MM.1S (cell line): ENCODE measurements around the gene NDUFV3.
"Not testable (repeated sequence)": the region's sequence is repeated elsewhere in the genome, so short reads cannot be mapped to it uniquely, and the experiment has no call there.

Experiments used
- DNase-seq: peaks from one replicate; pipeline ENCODE4 v3.0.0-alpha.2; 2015
- H2AFZ ChIP-seq: fragments of 300-600 bp; sonication (generic); 2 replicates; pipeline ENCODE4 v1.6.0; 2016; ENCODE audit warnings: antibody characterized with exemption, low read length
- H3F3A ChIP-seq: fragments of 300-600 bp; sonication (generic); 2 replicates; pipeline ENCODE4 v1.6.1; 2016; ENCODE audit warnings: mild to moderate bottlenecking, antibody characterized with exemption, low read length, moderate library complexity, mixed read lengths; ENCODE audit not compliant: insufficient read depth
- H3K27ac ChIP-seq: fragments of 300-600 bp; sonication (generic); 2 replicates; pipeline ENCODE4 v1.5.1; 2016; ENCODE audit warnings: mild to moderate bottlenecking, low read length
- H3K27me3 ChIP-seq: fragments of 300-600 bp; sonication (generic); replicated peaks from 2 replicates; pipeline ENCODE4 v1.6.0; 2016; ENCODE audit warnings: low read length; ENCODE audit not compliant: insufficient read depth
- H3K36me3 ChIP-seq: fragments of 300-600 bp; sonication (generic); replicated peaks from 2 replicates; pipeline ENCODE4 v1.6.1; 2016; ENCODE audit warnings: mild to moderate bottlenecking, low read length, mixed read lengths; ENCODE audit not compliant: insufficient read depth
- H3K4me1 ChIP-seq: fragments of 300-600 bp; sonication (generic); 2 replicates; pipeline ENCODE4 v1.6.1; 2016; ENCODE audit warnings: low read length, mixed read lengths
- H3K4me2 ChIP-seq: fragments of 300-600 bp; sonication (generic); 2 replicates; pipeline ENCODE4 v1.6.0; 2016; ENCODE audit warnings: low read depth, low read length
- H3K4me3 ChIP-seq: fragments of 300-600 bp; sonication (generic); 2 replicates; pipeline ENCODE4 v1.5.1; 2016; ENCODE audit warnings: low read length, mixed read lengths
- H3K79me2 ChIP-seq: fragments of 300-600 bp; sonication (generic); 2 replicates; pipeline ENCODE4 v1.6.1; 2016; ENCODE audit warnings: mixed run types, low read length, mixed read lengths
- H3K9ac ChIP-seq: fragments of 300-600 bp; sonication (generic); 2 replicates; pipeline ENCODE4 v1.6.1; 2016; ENCODE audit warnings: low read length, mixed read lengths
- H3K9me2 ChIP-seq: fragments of 300-600 bp; sonication (generic); replicated peaks from 2 replicates; pipeline ENCODE4 v1.6.1; 2016; ENCODE audit warnings: mild to moderate bottlenecking, low read length, mixed read lengths; ENCODE audit not compliant: insufficient read depth
- H3K9me3 ChIP-seq: fragments of 300-600 bp; sonication (generic); replicated peaks from 2 replicates; pipeline ENCODE4 v1.6.1; 2016; ENCODE audit warnings: mild to moderate bottlenecking, low read length, mixed read lengths; ENCODE audit not compliant: insufficient read depth
- H4K20me1 ChIP-seq: fragments of 300-600 bp; sonication (generic); 2 replicates; pipeline ENCODE4 v1.6.1; 2016; ENCODE audit warnings: mild to moderate bottlenecking, low read length, moderate library complexity, mixed read lengths; ENCODE audit not compliant: insufficient read depth
- EZH2 ChIP-seq: fragments of 300-600 bp; sonication (generic); optimal IDR thresholded peaks from 2 replicates; pipeline ENCODE3; 2017; ENCODE audit warnings: low read depth, mild to moderate bottlenecking, antibody characterized with exemption, low read length, mixed read lengths
- EZH2phosphoT487 ChIP-seq: fragments of 300-600 bp; sonication (generic); IDR thresholded peaks from 2 replicates; pipeline ENCODE4 v1.6.1; 2018; ENCODE audit warnings: antibody characterized with exemption, low read length
- TF ChIP-seq, protein P1 (sequence below): fragments of 300-600 bp; sonication (generic); IDR thresholded peaks from 2 replicates; pipeline ENCODE4 v1.5.1; 2016; ENCODE audit warnings: antibody characterized with exemption, low read length, mixed read lengths

The NDUFV3 gene

DNA sequence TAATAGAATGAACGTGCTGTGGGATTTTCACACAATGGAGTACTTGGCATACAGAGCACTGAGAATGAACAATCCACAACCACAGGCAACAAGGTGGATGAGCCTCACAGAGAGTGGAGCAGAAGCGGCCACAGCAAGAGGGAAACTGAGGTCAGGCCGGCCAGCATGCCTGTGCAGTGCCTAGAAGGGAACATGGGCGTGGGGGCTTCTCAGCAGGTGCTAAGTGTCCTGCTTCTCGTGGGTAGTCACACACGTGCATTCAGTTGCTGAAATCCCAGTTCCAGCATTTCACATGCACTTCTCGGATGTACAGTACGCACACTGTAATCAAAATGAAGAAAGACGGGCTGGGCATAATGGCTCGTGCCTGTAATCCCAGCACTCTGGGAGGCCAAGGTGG lies 46.9 kb upstream of the NDUFV3 start:
- no peaks in the 10 kb centered on the region for H3K9me2 ChIP-seq
- H3K4me2 ChIP-seq: no peak overlapping the region
- H3F3A ChIP-seq: 0 out of 2 replicates have a peak, but pooled peaks cover 3% of the 10 kb centered on the region
- H3K27me3 ChIP-seq: no peaks in the 10 kb centered on the region
- DNase-seq: no peak
- no peak overlapping the region for H2AFZ ChIP-seq
- peaks cover 29% of the 10 kb centered on the region for H4K20me1 ChIP-seq
- H3K4me1 ChIP-seq: no peaks in the 10 kb centered on the region
- H3K27ac ChIP-seq: no peak overlapping the region
- H3K9ac ChIP-seq: no peak overlapping the region
- H3K79me2 ChIP-seq: peaks cover 75% of the 10 kb centered on the region
- H3K4me3 ChIP-seq: no peak overlapping the region
- no peaks in the 10 kb centered on the region for H3K9me3 ChIP-seq
- no peak for TF ChIP-seq EZH2phosphoT487
- TF ChIP-seq EZH2: no peak
- TF ChIP-seq, protein P1, sequence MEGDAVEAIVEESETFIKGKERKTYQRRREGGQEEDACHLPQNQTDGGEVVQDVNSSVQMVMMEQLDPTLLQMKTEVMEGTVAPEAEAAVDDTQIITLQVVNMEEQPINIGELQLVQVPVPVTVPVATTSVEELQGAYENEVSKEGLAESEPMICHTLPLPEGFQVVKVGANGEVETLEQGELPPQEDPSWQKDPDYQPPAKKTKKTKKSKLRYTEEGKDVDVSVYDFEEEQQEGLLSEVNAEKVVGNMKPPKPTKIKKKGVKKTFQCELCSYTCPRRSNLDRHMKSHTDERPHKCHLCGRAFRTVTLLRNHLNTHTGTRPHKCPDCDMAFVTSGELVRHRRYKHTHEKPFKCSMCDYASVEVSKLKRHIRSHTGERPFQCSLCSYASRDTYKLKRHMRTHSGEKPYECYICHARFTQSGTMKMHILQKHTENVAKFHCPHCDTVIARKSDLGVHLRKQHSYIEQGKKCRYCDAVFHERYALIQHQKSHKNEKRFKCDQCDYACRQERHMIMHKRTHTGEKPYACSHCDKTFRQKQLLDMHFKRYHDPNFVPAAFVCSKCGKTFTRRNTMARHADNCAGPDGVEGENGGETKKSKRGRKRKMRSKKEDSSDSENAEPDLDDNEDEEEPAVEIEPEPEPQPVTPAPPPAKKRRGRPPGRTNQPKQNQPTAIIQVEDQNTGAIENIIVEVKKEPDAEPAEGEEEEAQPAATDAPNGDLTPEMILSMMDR: no peak
- peaks cover 40% of the 10 kb centered on the region for H3K36me3 ChIP-seq

DNA sequence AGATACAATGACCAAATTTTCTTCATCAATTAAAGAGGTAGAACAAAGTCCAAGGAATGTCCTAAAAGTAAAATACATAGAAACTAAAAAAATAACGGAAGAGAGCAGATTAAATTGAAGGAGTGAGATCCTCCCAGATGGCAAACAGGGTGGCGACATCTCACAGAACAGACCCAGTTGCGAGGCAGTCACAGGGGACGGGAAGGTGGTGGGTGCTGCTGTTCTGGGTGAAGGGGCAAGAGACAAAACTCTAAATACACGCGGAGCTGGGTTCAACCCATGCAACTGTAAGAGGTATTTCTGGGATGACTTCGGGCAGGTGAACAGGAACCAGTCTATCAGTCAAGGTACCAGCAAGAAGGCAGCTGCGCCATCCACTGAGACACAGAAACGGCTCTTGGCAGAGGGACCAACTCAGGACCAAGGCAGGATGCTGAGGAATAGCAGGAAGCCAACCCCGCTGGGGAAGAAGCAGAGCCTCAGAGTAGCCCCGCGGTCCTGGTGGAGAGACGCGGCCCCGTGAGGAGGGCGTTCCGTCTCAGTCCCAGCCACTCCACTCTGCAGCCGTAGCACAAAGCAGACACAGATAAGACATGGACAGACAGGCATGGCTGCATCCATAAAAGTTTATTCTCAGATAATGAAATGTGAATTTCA lies 45.9 kb upstream of the NDUFV3 start:
- TF ChIP-seq, protein P1: no peak
- TF ChIP-seq EZH2phosphoT487 (no peak), EZH2 (no peak)
- peaks cover 84% of the 10 kb centered on the region for H3K79me2 ChIP-seq
- no peak overlapping the region for H3K27ac ChIP-seq
- no peak overlapping the region for H3K4me3 ChIP-seq
- H4K20me1 ChIP-seq: peaks cover 29% of the 10 kb centered on the region
- H3K9me2 ChIP-seq: no peaks in the 10 kb centered on the region
- no peaks in the 10 kb centered on the region for H3K27me3 ChIP-seq
- H3K4me2 ChIP-seq: no peak overlapping the region
- H3K9ac ChIP-seq: no peak overlapping the region
- H3K9me3 ChIP-seq: no peaks in the 10 kb centered on the region
- peaks cover 46% of the 10 kb centered on the region for H3K36me3 ChIP-seq
- no peak for DNase-seq
- no peak overlapping the region for H2AFZ ChIP-seq
- no peaks in the 10 kb centered on the region for H3K4me1 ChIP-seq
- H3F3A ChIP-seq: 0 out of 2 replicates have a peak, but pooled peaks cover 3% of the 10 kb centered on the region

DNA sequence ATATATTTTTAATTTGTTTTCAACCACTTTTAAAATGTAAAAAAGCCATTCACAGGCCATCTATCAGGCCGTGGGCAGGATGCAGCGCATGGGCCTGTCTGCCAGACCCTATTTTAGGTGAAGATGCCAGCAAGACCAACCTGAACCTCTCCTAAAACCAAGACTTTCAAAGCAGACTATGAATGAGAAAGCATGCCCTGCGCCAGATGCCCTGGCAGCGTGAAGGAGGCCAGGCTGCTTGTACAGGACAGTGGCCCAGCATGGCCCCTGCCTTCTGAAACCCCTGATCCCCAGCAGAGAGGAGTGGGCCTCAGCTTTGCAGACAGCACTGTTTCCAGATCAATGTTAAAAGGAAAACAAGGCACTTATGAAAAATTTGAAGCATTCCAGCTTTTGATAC lies 45.4 kb upstream of the NDUFV3 start:
- Histone ChIP-seq H3K4me1 (no peaks in the 10 kb centered on the region), H3K4me3 (no peak overlapping the region), H3K79me2 (peaks cover 84% of the 10 kb centered on the region), H4K20me1 (peaks cover 29% of the 10 kb centered on the region), H3K9me3 (no peaks in the 10 kb centered on the region), H3F3A (0 out of 2 replicates have a peak, but pooled peaks cover 3% of the 10 kb centered on the region), H3K9ac (no peak overlapping the region), H3K4me2 (no peak overlapping the region), H2AFZ (no peak overlapping the region), H3K27me3 (no peaks in the 10 kb centered on the region), H3K36me3 (peaks cover 46% of the 10 kb centered on the region), H3K9me2 (no peaks in the 10 kb centered on the region), H3K27ac (no peak overlapping the region)
- DNase-seq: no peak
- TF ChIP-seq EZH2: no peak

DNA sequence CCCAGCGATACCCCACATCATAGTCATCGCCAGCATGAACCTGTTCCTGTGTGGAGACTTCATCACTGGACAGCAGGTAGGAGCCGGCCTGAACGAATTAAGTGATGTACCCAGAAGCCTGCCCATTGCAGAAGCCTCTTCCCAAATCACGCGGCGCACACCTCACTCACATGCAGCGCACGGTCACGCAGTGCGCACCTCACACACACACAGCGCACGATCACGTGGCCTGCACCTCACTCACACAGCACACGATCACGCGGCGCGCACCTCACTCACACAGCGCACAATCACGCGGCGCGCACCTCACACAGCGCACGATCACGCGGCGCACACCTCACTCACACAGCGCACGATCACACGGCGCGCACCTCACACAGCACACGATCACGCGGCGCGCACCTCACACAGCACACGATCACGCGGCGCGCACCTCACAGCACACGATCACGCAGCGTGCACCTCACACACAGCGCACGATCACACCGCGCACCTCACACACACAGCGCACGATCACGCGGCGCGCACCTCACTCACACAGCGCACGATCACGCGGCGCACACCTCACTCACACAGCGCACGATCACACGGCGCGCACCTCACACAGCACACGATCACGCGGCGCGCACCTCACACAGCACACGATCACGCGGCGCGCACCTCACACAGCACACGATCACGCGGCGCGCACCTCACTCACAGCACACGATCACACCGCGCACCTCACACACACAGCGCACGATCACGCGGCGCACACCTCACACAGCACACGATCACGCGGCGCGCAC lies 44.8 kb upstream of the NDUFV3 start:
- peaks cover 48% of the 10 kb centered on the region for H3K36me3 ChIP-seq

More for the DNA sequence above, 44.8 kb upstream of the NDUFV3 start:
- not testable (repeated sequence) for H3K9me3 ChIP-seq, H3K4me3 ChIP-seq, H3K4me2 ChIP-seq, DNase-seq, H3F3A ChIP-seq, H3K4me1 ChIP-seq, H3K27ac ChIP-seq, H2AFZ ChIP-seq, H3K27me3 ChIP-seq, H3K9me2 ChIP-seq, H3K9ac ChIP-seq
- peaks cover 29% of the 10 kb centered on the region for H4K20me1 ChIP-seq
- H3K79me2 ChIP-seq: peaks cover 86% of the 10 kb centered on the region
